Trophoblast cell (in vitro differentiated cells and primary cell): ENCODE results near the gene PBX3.

Experiments
- DNase-seq, 2 donors: peaks; one replicate each; pipeline ENCODE4 v3.0.0-alpha.2; 2016
- H2AFZ ChIP-seq: 2 replicates; pipeline ENCODE4 v1.6.1; 2013; ENCODE audit warnings: low read length, moderate library complexity, mild to moderate bottlenecking; ENCODE audit not compliant: insufficient read depth, poor library complexity
- H2AK5ac ChIP-seq: 2 replicates; pipeline ENCODE4 v1.6.1; 2013; ENCODE audit warnings: mild to moderate bottlenecking, low read length
- H2BK120ac ChIP-seq: 2 replicates; pipeline ENCODE4 v1.6.1; 2013; ENCODE audit warnings: low read length, mild to moderate bottlenecking, moderate library complexity; ENCODE audit not compliant: insufficient read depth, poor library complexity
- H2BK12ac ChIP-seq: 2 replicates; pipeline ENCODE4 v1.6.1; 2013; ENCODE audit warnings: mild to moderate bottlenecking, low read length, moderate library complexity
- H2BK5ac ChIP-seq: 2 replicates; pipeline ENCODE4 v1.6.1; 2013; ENCODE audit warnings: low read length, low read depth, moderate library complexity, mild to moderate bottlenecking; ENCODE audit not compliant: poor library complexity
- H3K14ac ChIP-seq: 2 replicates; pipeline ENCODE4 v1.6.1; 2013; ENCODE audit warnings: mild to moderate bottlenecking, low read length
- H3K18ac ChIP-seq: 2 replicates; pipeline ENCODE4 v1.6.1; 2013; ENCODE audit warnings: mild to moderate bottlenecking, low read length
- H3K23ac ChIP-seq: 2 replicates; pipeline ENCODE4 v1.6.1; 2013; ENCODE audit warnings: low read length
- H3K27ac ChIP-seq: 2 replicates; pipeline ENCODE4 v1.5.1; 2013; ENCODE audit warnings: low read depth, mild to moderate bottlenecking, inconsistent platforms, low read length, moderate library complexity
- H3K27me3 ChIP-seq: 2 replicates; pipeline ENCODE4 v1.6.1; 2013; ENCODE audit warnings: inconsistent platforms, mild to moderate bottlenecking, low read length, moderate library complexity; ENCODE audit not compliant: insufficient read depth
- H3K36me3 ChIP-seq, 2 experiments: 1 replicate in 1 of 2; 2 replicates in 1 of 2; pipeline ENCODE4 v1.6.1; 2013; ENCODE audit warnings: low read length in 2 of 2, mild to moderate bottlenecking in 2 of 2, moderate library complexity in 1 of 2; ENCODE audit not compliant: insufficient read depth in 2 of 2, control insufficient read depth in 1 of 2
- H3K4ac ChIP-seq: 2 replicates; pipeline ENCODE4 v1.6.1; 2013; ENCODE audit warnings: low read depth, mild to moderate bottlenecking, low read length, moderate library complexity
- H3K4me1 ChIP-seq, 2 experiments: 1 replicate in 1 of 2; 2 replicates in 1 of 2; pipeline ENCODE4 v1.6.1; 2013; ENCODE audit warnings: low read length in 2 of 2, mild to moderate bottlenecking in 2 of 2, moderate library complexity in 1 of 2; ENCODE audit not compliant: insufficient read depth in 2 of 2, control insufficient read depth in 1 of 2
- H3K4me2 ChIP-seq: 2 replicates; pipeline ENCODE4 v1.6.1; 2013; ENCODE audit warnings: inconsistent platforms, mild to moderate bottlenecking, low read length, moderate library complexity
- H3K4me3 ChIP-seq: 2 replicates; pipeline ENCODE4 v1.5.1; 2013; ENCODE audit warnings: mild to moderate bottlenecking, low read depth, low read length, inconsistent platforms
- H3K79me1 ChIP-seq: one replicate; pipeline ENCODE4 v1.6.1; 2013; ENCODE audit warnings: low read length
- H3K79me2 ChIP-seq: 2 replicates; pipeline ENCODE4 v1.6.1; 2013; ENCODE audit warnings: low read length, mild to moderate bottlenecking; ENCODE audit not compliant: control insufficient read depth, insufficient read depth, poor library complexity
- H3K9ac ChIP-seq: 2 replicates; pipeline ENCODE4 v1.6.1; 2013; ENCODE audit warnings: mild to moderate bottlenecking, low read length
- H3K9me3 ChIP-seq: 2 replicates; pipeline ENCODE4 v1.6.1; 2013; ENCODE audit warnings: low read depth, mild to moderate bottlenecking, control low read depth, inconsistent platforms, low read length; ENCODE audit not compliant: insufficient read depth
- H4K12ac ChIP-seq: 2 replicates; pipeline ENCODE4 v1.6.1; 2013; ENCODE audit warnings: low read depth, mild to moderate bottlenecking, low read length, moderate library complexity
- H4K8ac ChIP-seq: 2 replicates; pipeline ENCODE4 v1.6.1; 2013; ENCODE audit warnings: low read depth, mild to moderate bottlenecking, low read length, moderate library complexity
- H4K91ac ChIP-seq: one replicate; pipeline ENCODE4 v1.6.1; 2013; ENCODE audit warnings: low read depth, mild to moderate bottlenecking, low read length, moderate library complexity
- WGBS: extraction: QIAGEN DNeasy Blood & Tissue Kit; methylation state at CpG from one replicate; pipeline ENCODE4 v1.1.7; 2013; ENCODE audit warnings: missing lambda C conversion rate; ENCODE audit not compliant: insufficient read length, insufficient coverage; ENCODE audit errors: extremely low coverage; 5-methylcytosine and 5-hydroxymethylcytosine counted together

Gene PBX3

GRCh38 chr9:125961072-125961471 is 213.9 kb downstream of the PBX3 start:
- no peak overlapping the region for H3K9ac ChIP-seq
- no peak overlapping the region for H4K8ac ChIP-seq
- peaks cover 2 to 8% of the 10 kb centered on the region in 2 experiments for H3K36me3 ChIP-seq
- WGBS, result no CpG with 5 or more reads among the region's 7 CpGs
- DNase-seq, result no peak
- peaks cover 2% of the 10 kb centered on the region in 2 experiments for H3K4me1 ChIP-seq
- no peak overlapping the region for H3K23ac ChIP-seq
- H3K9me3 ChIP-seq, result no peaks in the 10 kb centered on the region
- no peak overlapping the region for H2AK5ac ChIP-seq
- no peaks in the 10 kb centered on the region for H3K27me3 ChIP-seq
- no peaks in the 10 kb centered on the region for H3K79me2 ChIP-seq
- no peak overlapping the region for H2BK120ac ChIP-seq
- H4K91ac ChIP-seq, result no peak overlapping the region
- no peak overlapping the region for H2BK5ac ChIP-seq
- no peak overlapping the region for H2AFZ ChIP-seq
- H3K4me3 ChIP-seq, result peak overlapping the region; percentile 43
- H2BK12ac ChIP-seq, result no peak overlapping the region
- no peak overlapping the region for H3K18ac ChIP-seq
- H3K14ac ChIP-seq, result no peak overlapping the region
- H3K4me2 ChIP-seq, result no peak overlapping the region
- no peak overlapping the region for H3K27ac ChIP-seq
- no peak overlapping the region for H3K4ac ChIP-seq
- no peaks in the 10 kb centered on the region for H3K79me1 ChIP-seq
- H4K12ac ChIP-seq, result no peak overlapping the region

GRCh38 chr9:125963932-125964331 is 216.8 kb downstream of the PBX3 start:
- no peaks in the 10 kb centered on the region for H3K27me3 ChIP-seq
- no CpG with 5 or more reads among the region's 2 CpGs for WGBS
- H2BK120ac ChIP-seq, result no peak overlapping the region
- no peaks in the 10 kb centered on the region for H3K4me1 ChIP-seq
- H3K14ac ChIP-seq, result no peak overlapping the region
- H3K4me2 ChIP-seq, result no peak overlapping the region
- peaks cover 4 to 8% of the 10 kb centered on the region in 2 experiments for H3K36me3 ChIP-seq
- H3K27ac ChIP-seq, result no peak overlapping the region
- H4K8ac ChIP-seq, result no peak overlapping the region
- H2BK12ac ChIP-seq, result no peak overlapping the region
- DNase-seq, result peak; percentile 19 to 73
- H3K9ac ChIP-seq, result no peak overlapping the region
- no peaks in the 10 kb centered on the region for H3K79me2 ChIP-seq
- H2AFZ ChIP-seq, result no peak overlapping the region
- H3K18ac ChIP-seq, result no peak overlapping the region
- no peak overlapping the region for H3K4me3 ChIP-seq
- H3K9me3 ChIP-seq, result no peaks in the 10 kb centered on the region
- no peak overlapping the region for H3K23ac ChIP-seq
- no peak overlapping the region for H2BK5ac ChIP-seq
- H3K4ac ChIP-seq, result no peak overlapping the region
- no peak overlapping the region for H4K12ac ChIP-seq
- H3K79me1 ChIP-seq, result no peaks in the 10 kb centered on the region
- H4K91ac ChIP-seq, result no peak overlapping the region
- H2AK5ac ChIP-seq, result no peak overlapping the region

- Histone ChIP-seq H2AFZ (no peak overlapping the region), H3K4ac (no peak overlapping the region), H3K4me2 (no peak overlapping the region), H3K14ac (no peak overlapping the region), H2AK5ac (no peak overlapping the region), H3K9me3 (no peaks in the 10 kb centered on the region), H3K27me3 (no peaks in the 10 kb centered on the region), H2BK12ac (no peak overlapping the region), H2BK120ac (no peak overlapping the region), H3K79me2 (no peaks in the 10 kb centered on the region), H3K23ac (no peak overlapping the region), H3K27ac (no peak overlapping the region), H2BK5ac (no peak overlapping the region), H4K8ac (no peak overlapping the region), H3K79me1 (no peaks in the 10 kb centered on the region), H3K4me1 (no peaks in the 10 kb centered on the region), H3K9ac (no peak overlapping the region), H3K4me3 (no peak overlapping the region), H3K36me3 (peaks cover 4 to 8% of the 10 kb centered on the region in 2 experiments), H4K91ac (no peak overlapping the region), H4K12ac (no peak overlapping the region), H3K18ac (no peak overlapping the region)
- WGBS, result no CpG with 5 or more reads among the region's 6 CpGs
- no peak for DNase-seq
These were observed 217.6 kb downstream of the PBX3 start for GRCh38 chr9:125964702-125965225.

- Histone ChIP-seq H3K27ac (no peak overlapping the region), H4K91ac (no peak overlapping the region), H3K18ac (no peak overlapping the region), H3K36me3 (peaks cover 4 to 8% of the 10 kb centered on the region in 2 experiments), H4K12ac (no peak overlapping the region), H3K79me2 (no peaks in the 10 kb centered on the region), H3K4ac (no peak overlapping the region), H2BK12ac (no peak overlapping the region), H3K9me3 (no peaks in the 10 kb centered on the region), H2AK5ac (no peak overlapping the region), H2AFZ (no peak overlapping the region), H3K27me3 (no peaks in the 10 kb centered on the region), H3K9ac (no peak overlapping the region), H3K4me1 (no peaks in the 10 kb centered on the region), H2BK120ac (no peak overlapping the region), H3K23ac (no peak overlapping the region), H3K14ac (no peak overlapping the region), H3K79me1 (no peaks in the 10 kb centered on the region), H3K4me2 (no peak overlapping the region), H4K8ac (no peak overlapping the region), H2BK5ac (no peak overlapping the region), H3K4me3 (no peak overlapping the region)
- DNase-seq, result no peak
- no CpG with 5 or more reads among the region's 10 CpGs for WGBS
These were observed 218.3 kb downstream of the PBX3 start for GRCh38 chr9:125965477-125965876.
